OCI-LY7 (cell line): ENCODE results near the gene ELMO1. TPM values are rescaled to one million over a fixed set of nuclear protein-coding genes. Genes with fewer than 3 reads are reported as not detected.
A peak's percentile ranks its signal among the peaks of the same experiment; 100 is the strongest.

Source experiments
- BruUV-seq: library from RNA; stranded (reverse); fragments of 400-500 nt; replicated peaks from 2 replicates; lab custom pipeline; 2021; lab: Mats Ljungman, UMichigan
- CTCF ChIA-PET: fragments of 300-600 bp; sonication (Branson Sonifier 250); formaldehyde crosslinking; loops from one replicate; lab custom pipeline; 2022; ENCODE audit warnings: antibody characterized with exemption; ENCODE audit not compliant: unreplicated experiment; lab: Charles Lee
- POLR2A ChIA-PET: fragments of 300-600 bp; sonication (Branson Sonifier 250); formaldehyde crosslinking; loops from one replicate; lab custom pipeline; 2022; ENCODE audit warnings: antibody characterized with exemption; lab: Charles Lee
- DNase-seq: peaks from one replicate; pipeline ENCODE4 v3.0.0-alpha.2; 2015; ENCODE audit warnings: low spot score
- H2AFZ ChIP-seq: fragments of 200-600 bp; sonication (generic), shearing (Covaris generic); 2 replicates; pipeline ENCODE4 v1.6.1; 2014; ENCODE audit warnings: mild to moderate bottlenecking, antibody characterized with exemption, low read length, moderate library complexity
- H3K27ac ChIP-seq: fragments of 200-600 bp; sonication (generic); 2 replicates; pipeline ENCODE4 v1.5.1; 2014; ENCODE audit warnings: mixed run types, low read depth, mild to moderate bottlenecking, moderate library complexity, low read length, inconsistent platforms; ENCODE audit not compliant: poor library complexity, severe bottlenecking
- H3K36me3 ChIP-seq: fragments of 200-600 bp; sonication (generic); 2 replicates; pipeline ENCODE4 v1.6.1; 2014; ENCODE audit warnings: mild to moderate bottlenecking, antibody characterized with exemption, low read length, moderate library complexity, mixed read lengths; ENCODE audit not compliant: insufficient read depth
- H3K4me1 ChIP-seq: fragments of 200-600 bp; sonication (generic); 2 replicates; pipeline ENCODE4 v1.5.1; 2014; ENCODE audit warnings: mild to moderate bottlenecking, low read length; ENCODE audit not compliant: insufficient read depth, poor library complexity, severe bottlenecking
- H3K4me2 ChIP-seq: fragments of 200-600 bp; sonication (generic); 2 replicates; pipeline ENCODE4 v1.6.1; 2014; ENCODE audit warnings: mild to moderate bottlenecking, low read length
- H3K4me3 ChIP-seq: fragments of 200-600 bp; sonication (generic); 2 replicates; pipeline ENCODE4 v1.5.1; 2014; ENCODE audit warnings: mild to moderate bottlenecking, low read depth, low read length; ENCODE audit not compliant: poor library complexity, severe bottlenecking
- H3K79me2 ChIP-seq: fragments of 200-600 bp; sonication (generic); 2 replicates; pipeline ENCODE4 v1.6.1; 2016; ENCODE audit warnings: low read depth, mild to moderate bottlenecking, low read length, moderate library complexity, mixed read lengths; ENCODE audit not compliant: insufficient read depth
- H3K9me2 ChIP-seq: fragments of 200-600 bp; sonication (generic); 2 replicates; pipeline ENCODE4 v1.6.1; 2016; ENCODE audit warnings: mild to moderate bottlenecking, low read length, mixed read lengths; ENCODE audit not compliant: insufficient read depth
- H3K9me3 ChIP-seq: fragments of 200-600 bp; sonication (generic); 2 replicates; pipeline ENCODE4 v1.6.1; 2014; ENCODE audit warnings: mild to moderate bottlenecking, mixed run types, low read length, mixed read lengths
- H4K20me1 ChIP-seq: fragments of 200-600 bp; sonication (generic); 2 replicates; pipeline ENCODE4 v1.6.1; 2014; ENCODE audit warnings: mild to moderate bottlenecking, antibody characterized with exemption, low read length, moderate library complexity, mixed read lengths; ENCODE audit not compliant: insufficient read depth
- EZH2phosphoT487 ChIP-seq: fragments of 200-600 bp; sonication (generic); IDR thresholded peaks from 2 replicates; pipeline ENCODE4 v1.6.1; 2018; ENCODE audit warnings: low read depth, borderline replicate concordance, mild to moderate bottlenecking, mixed run types, antibody characterized with exemption, low read length, moderate library complexity, mixed read lengths
- intact Hi-C: fragments of 100-400 bp; cut with micrococcal nuclease; formaldehyde crosslinking; loops from one replicate; pipeline ENCODE4 v1.10.0; 2022; ENCODE audit not compliant: unreplicated experiment
- total RNA-seq, 2 experiments: library from RNA; depleted of rRNA in 1 of 2; stranded (reverse); fragments of >200 nt in 1 of 2; shearing (Covaris generic) in 1 of 2; gene quantifications; 2 replicates each; pipeline ENCODE4 v1.2.3, GENCODE V29; 2014 to 2022
- TF ChIP-seq, protein P1 (sequence below): fragments of 200-600 bp; sonication (generic); conservative IDR thresholded peaks from 2 replicates; pipeline ENCODE4 v1.5.1; 2014; ENCODE audit warnings: mild to moderate bottlenecking, antibody characterized with exemption, low read length, moderate library complexity, mixed read lengths

ELMO1 gene
- total RNA-seq, 2 experiments from 2014 or later = 101 to 103 TPM

DNA sequence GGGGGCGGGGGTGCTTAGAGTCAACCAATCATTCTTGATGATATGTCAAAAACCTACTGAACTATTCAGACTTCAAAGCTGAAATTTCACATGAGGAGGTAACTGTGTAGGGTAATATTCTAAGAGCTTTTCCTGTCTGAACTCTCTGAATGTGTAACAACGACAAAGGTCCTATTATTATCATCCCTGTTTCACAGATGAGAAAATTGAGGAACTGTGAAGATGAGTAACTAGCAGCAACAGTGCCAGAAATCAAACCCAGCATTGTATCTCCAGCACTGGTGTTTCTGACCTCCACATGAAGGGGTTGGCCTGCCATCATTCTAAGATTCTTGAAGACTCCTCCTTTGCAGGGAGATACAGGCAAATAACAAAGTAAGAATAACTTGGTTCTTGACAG, 429.7 kb downstream of the ELMO1 start:
- ChIA-PET CTCF (no interaction called here), POLR2A (interaction anchor here (0.7 to 0.8 kb wide), 2 partner anchors 8 to 56 kb away, joined by 4 to 9 read pairs; no protein-coding TSS in a partner anchor)
- H3K27ac ChIP-seq = peak overlapping the region; percentile 9
- H3K4me1 ChIP-seq = peaks cover 15% of the 10 kb centered on the region
- peak; percentile 13 for DNase-seq
- no peak overlapping the region for H2AFZ ChIP-seq
- no peak overlapping the region for H3K4me3 ChIP-seq
- no peaks in the 10 kb centered on the region for H3K9me2 ChIP-seq
- no peaks in the 10 kb centered on the region for H3K79me2 ChIP-seq
- intact Hi-C loops = no loop called here
- no peaks in the 10 kb centered on the region for H3K9me3 ChIP-seq
- H3K36me3 ChIP-seq = peaks cover 4% of the 10 kb centered on the region; the same call in 1 of the 2 replicates
- H3K4me2 ChIP-seq = peak overlapping the region; percentile 15
- TF ChIP-seq, protein P1, sequence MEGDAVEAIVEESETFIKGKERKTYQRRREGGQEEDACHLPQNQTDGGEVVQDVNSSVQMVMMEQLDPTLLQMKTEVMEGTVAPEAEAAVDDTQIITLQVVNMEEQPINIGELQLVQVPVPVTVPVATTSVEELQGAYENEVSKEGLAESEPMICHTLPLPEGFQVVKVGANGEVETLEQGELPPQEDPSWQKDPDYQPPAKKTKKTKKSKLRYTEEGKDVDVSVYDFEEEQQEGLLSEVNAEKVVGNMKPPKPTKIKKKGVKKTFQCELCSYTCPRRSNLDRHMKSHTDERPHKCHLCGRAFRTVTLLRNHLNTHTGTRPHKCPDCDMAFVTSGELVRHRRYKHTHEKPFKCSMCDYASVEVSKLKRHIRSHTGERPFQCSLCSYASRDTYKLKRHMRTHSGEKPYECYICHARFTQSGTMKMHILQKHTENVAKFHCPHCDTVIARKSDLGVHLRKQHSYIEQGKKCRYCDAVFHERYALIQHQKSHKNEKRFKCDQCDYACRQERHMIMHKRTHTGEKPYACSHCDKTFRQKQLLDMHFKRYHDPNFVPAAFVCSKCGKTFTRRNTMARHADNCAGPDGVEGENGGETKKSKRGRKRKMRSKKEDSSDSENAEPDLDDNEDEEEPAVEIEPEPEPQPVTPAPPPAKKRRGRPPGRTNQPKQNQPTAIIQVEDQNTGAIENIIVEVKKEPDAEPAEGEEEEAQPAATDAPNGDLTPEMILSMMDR = no peak
- no peak for TF ChIP-seq EZH2phosphoT487
- no peaks in the 10 kb centered on the region for H4K20me1 ChIP-seq
- BruUV-seq = no TSS peak

DNA sequence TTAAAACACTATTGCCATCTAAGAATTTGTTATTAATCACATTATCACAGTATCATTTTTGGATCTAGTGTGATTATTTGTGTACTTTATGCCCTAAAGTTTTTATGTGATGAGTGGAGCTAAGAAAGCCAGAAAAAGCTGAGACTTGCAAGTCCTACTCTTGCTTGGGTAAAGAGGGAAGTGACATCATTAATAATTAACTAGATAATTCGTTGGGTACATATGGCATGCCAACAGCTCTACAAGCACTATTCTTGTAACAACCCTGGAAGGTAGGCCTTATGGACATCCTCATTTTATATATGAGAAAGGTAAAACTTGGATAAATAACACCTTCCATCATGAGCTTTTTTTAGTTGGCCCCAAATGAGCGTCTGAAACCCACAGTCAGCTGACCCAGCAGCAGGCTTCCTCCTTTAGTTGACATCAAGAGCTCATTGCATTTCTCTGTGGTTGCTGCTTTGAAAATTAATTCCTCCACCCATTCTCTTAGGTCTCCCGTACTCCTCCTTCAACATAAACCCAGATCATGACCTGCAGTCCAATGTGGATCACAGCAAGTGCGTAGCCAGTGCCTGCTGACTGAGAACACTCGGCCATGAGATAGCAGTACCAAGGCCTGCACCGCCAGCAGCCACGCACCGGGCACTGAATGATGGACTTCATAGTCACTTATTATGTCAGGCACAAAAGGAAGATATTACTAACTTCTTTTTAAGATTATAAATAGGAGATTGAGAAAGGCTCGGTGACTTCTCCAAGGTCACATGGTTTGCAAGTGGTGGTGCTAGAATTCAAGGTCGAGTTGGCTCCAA, 432.4 kb downstream of the ELMO1 start:
- no peaks in the 10 kb centered on the region for H3K9me2 ChIP-seq
- peaks cover 17% of the 10 kb centered on the region for H3K36me3 ChIP-seq
- ChIA-PET CTCF (no interaction called here), POLR2A (interaction anchor here (0.7 to 1.8 kb wide), 4 partner anchors 13 to 99 kb away, joined by 3 to 5 read pairs (median 4); no protein-coding TSS in a partner anchor)
- peaks cover 15% of the 10 kb centered on the region for H3K4me1 ChIP-seq
- H3K9me3 ChIP-seq = no peaks in the 10 kb centered on the region
- no peak overlapping the region for H3K27ac ChIP-seq
- no peaks in the 10 kb centered on the region; the same call in 1 of the 2 replicates for H4K20me1 ChIP-seq
- TF ChIP-seq, protein P1 = no peak
- TF ChIP-seq EZH2phosphoT487 = no peak
- DNase-seq = no peak
- no TSS peak for BruUV-seq
- no peak overlapping the region for H2AFZ ChIP-seq
- no peaks in the 10 kb centered on the region for H3K79me2 ChIP-seq
- H3K4me2 ChIP-seq = no peak overlapping the region
- intact Hi-C loops = no loop called here
- H3K4me3 ChIP-seq = no peak overlapping the region
